Sigmoid colon (tissue), 7 donors: ENCODE measurements around the gene ELAVL3. TPM values are rescaled to one million over a fixed set of nuclear protein-coding genes. Genes with fewer than 3 reads are reported as not detected.

Source experiments
- DNase-seq: peaks from one replicate; pipeline ENCODE4 v3.0.0-alpha.2; 2019
- H3K27ac ChIP-seq, 4 donors: fragments of 200-600 bp; sonication (generic); one replicate each; pipeline ENCODE4 v1.5.1; 2016 to 2019; ENCODE audit warnings: mild to moderate bottlenecking in 1 of 4
- H3K27me3 ChIP-seq, 3 donors: fragments of 200-600 bp; sonication (generic); one replicate each; pipeline ENCODE4 v1.5.1; 2019; ENCODE audit warnings: mild to moderate bottlenecking in 1 of 3
- H3K36me3 ChIP-seq, 4 donors: fragments of 200-600 bp; sonication (generic); one replicate each; pipeline ENCODE4 v1.5.1; 2016 to 2019
- H3K4me1 ChIP-seq, 4 donors: fragments of 200-600 bp; sonication (generic); one replicate each; pipeline ENCODE4 v1.5.1; 2017 to 2019
- H3K4me3 ChIP-seq, 4 donors: fragments of 200-600 bp; sonication (generic); one replicate each; pipeline ENCODE4 v1.5.1; 2017 to 2019; ENCODE audit warnings: mild to moderate bottlenecking in 2 of 4, moderate library complexity in 1 of 4
- H3K9me3 ChIP-seq, 4 donors: fragments of 200-600 bp in 3 of 4; sonication (generic) in 3 of 4; one replicate each; pipeline versions ENCODE4 v1.5.1 to v1.6.1; 2013 to 2019
- EP300 ChIP-seq, 4 donors: sonication (generic); formaldehyde crosslinking; IDR thresholded peaks; one replicate each; pipeline ENCODE4 v1.6.1; 2017; ENCODE audit warnings: antibody characterized with exemption in 4 of 4
- POLR2A ChIP-seq, 2 donors: fragments of 450-650 bp; IDR thresholded peaks; one replicate each; pipeline ENCODE4 v1.6.1; 2016; ENCODE audit warnings: antibody characterized with exemption in 2 of 2, mild to moderate bottlenecking in 2 of 2, moderate library complexity in 2 of 2
- POLR2AphosphoS5 ChIP-seq, 4 donors: sonication (generic); formaldehyde crosslinking; IDR thresholded peaks; one replicate each; pipeline ENCODE4 v1.6.1; 2017; ENCODE audit warnings: antibody characterized with exemption in 4 of 4
- WGBS, 2 donors: extraction: QIAGEN DNeasy Blood & Tissue Kit; methylation state at CpG; one replicate each; pipeline ENCODE4 v1.1.7; 2013; 5-methylcytosine and 5-hydroxymethylcytosine counted together
- intact Hi-C: fragments of 100-400 bp; cut with DNase I; formaldehyde crosslinking; loops from one replicate; pipeline ENCODE4 v1.15.1; 2023
- polyA plus RNA-seq, 3 donors: library from polyadenylated mRNA; stranded (reverse); fragments of 200-250 nt; gene quantifications; one replicate each; pipeline ENCODE4 v1.2.3, GENCODE V29; 2013
- total RNA-seq, 4 donors: library from RNA; depleted of rRNA; stranded (reverse); fragments of >200 nt; gene quantifications; one replicate each; pipeline ENCODE4 v1.1.0, GENCODE V29; 2016
- TF ChIP-seq, protein P1 (sequence below), 4 experiments: fragments of 450-650 bp in 3 of 4; fragments of 200-600 bp in 1 of 4; IDR thresholded peaks; one replicate each; pipeline ENCODE4 v1.5.1; 2016 to 2019; ENCODE audit warnings: antibody characterized with exemption in 4 of 4, mild to moderate bottlenecking in 3 of 4, moderate library complexity in 2 of 4
- donor health status: healthy with polysubstance abuse.
- donor health status: Bipolar disorder and iron deficiency.
- donor health status: healthy.

The ELAVL3 gene
- total and polyA plus RNA-seq, 7 donors = under 0.01 to 3.0 (median 0.85) TPM; not detected in 1

DNA sequence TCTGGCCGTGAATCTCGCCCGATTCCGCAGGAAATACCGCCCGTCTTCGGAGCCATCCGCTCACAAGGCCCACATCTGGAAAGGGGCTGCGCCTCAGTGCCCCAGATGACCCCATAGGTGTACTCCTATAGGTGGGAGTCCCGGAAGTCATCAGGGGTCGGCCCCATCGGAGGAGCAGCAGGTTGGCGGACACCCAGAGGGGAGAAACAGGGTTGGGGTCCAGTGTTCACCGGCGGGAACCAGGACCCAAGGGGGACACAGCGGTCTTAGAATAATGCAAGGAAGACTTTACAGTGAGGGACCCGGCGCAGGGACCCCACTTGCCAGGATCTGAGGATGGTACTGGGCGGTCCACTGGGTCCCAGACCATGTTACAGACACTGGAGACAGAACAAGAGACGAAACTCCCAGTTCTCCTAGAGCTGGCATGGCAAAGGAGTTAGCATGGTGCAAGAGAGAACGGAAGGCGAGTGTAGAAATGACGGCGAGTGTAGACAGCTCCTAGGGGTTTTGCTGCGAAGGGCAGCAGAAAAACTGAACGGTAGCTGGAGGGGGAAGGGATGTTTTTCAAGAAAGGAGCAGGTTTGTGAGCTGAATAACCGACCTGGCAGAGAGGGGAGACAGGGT, 57.6 kb downstream of the ELAVL3 start:
- H3K27me3 ChIP-seq = peaks cover 42 to 60% (median 53%) of the 10 kb centered on the region in 3 donors
- intact Hi-C loops = no loop called here
- no peaks in the 10 kb centered on the region for H3K9me3 ChIP-seq
- no peak for TF ChIP-seq POLR2A (IDR thresholded peaks at IDR 0.05)
- no peak for TF ChIP-seq EP300 (IDR thresholded peaks at IDR 0.05)
- no peak for TF ChIP-seq POLR2AphosphoS5 (IDR thresholded peaks at IDR 0.05)
- TF ChIP-seq, protein P1, sequence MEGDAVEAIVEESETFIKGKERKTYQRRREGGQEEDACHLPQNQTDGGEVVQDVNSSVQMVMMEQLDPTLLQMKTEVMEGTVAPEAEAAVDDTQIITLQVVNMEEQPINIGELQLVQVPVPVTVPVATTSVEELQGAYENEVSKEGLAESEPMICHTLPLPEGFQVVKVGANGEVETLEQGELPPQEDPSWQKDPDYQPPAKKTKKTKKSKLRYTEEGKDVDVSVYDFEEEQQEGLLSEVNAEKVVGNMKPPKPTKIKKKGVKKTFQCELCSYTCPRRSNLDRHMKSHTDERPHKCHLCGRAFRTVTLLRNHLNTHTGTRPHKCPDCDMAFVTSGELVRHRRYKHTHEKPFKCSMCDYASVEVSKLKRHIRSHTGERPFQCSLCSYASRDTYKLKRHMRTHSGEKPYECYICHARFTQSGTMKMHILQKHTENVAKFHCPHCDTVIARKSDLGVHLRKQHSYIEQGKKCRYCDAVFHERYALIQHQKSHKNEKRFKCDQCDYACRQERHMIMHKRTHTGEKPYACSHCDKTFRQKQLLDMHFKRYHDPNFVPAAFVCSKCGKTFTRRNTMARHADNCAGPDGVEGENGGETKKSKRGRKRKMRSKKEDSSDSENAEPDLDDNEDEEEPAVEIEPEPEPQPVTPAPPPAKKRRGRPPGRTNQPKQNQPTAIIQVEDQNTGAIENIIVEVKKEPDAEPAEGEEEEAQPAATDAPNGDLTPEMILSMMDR (IDR thresholded peaks at IDR 0.05) = no peak
- DNase-seq = no peak
- no peak overlapping the region for H3K4me3 ChIP-seq
- no peak overlapping the region for H3K27ac ChIP-seq
- no peaks in the 10 kb centered on the region for H3K36me3 ChIP-seq
- H3K4me1 ChIP-seq = peaks cover 0 to 41% (median 32%) of the 10 kb centered on the region in 4 donors
- 41 to 48% methylated on average over 27 of the region's 27 CpGs for WGBS, 2 donors

DNA sequence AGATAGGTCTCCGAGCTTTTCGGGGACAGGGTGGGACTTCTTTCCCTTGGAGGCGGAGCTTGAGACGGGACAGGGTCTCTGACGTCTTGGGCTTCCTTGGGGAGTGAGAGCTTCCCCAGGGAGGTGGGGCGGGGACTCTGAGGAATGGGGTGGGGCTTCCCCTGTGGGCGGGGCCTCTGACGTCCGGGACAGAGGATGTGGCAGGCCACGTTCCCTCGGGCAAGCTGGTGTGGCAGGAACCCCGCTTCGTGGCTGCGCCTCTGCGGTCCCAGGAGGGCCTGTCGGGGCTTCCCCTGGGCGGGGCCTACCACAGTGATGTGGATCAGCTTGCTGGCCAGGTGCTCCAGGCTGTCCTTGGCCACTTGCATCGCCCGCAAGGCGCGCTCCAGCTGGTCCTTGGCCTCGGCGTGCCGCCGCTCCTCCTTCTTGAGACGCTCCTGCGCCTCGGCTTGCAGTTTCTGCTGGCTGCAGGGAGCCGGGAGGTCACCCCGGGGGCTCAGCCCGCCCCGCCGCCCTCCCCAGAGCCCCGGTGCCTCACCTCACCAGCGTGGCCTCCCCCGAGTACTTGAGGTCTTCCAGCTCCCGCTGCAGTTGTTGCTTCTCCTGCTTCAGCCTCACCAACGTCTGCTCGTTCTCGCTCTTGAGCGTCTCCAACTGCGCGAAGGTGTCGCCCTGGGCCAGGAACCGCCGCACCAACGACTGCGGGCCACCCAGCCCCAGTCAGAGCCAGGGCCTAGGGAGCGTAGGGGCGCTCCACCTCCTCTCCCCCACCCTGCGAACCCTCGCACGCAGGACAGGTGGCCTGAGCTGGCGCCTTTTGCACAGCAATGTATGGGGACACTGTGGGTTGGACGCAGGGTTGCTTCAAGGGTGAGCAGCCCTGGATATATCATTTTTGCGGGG, 58.4 kb downstream of the ELAVL3 start:
- Histone ChIP-seq H3K27me3 (peaks cover 43 to 69% (median 56%) of the 10 kb centered on the region in 3 donors), H3K4me3 (peak overlapping the region in 3 of 4 donors; percentile 14 to 31 (median 30)), H3K36me3 (no peaks in the 10 kb centered on the region), H3K9me3 (no peaks in the 10 kb centered on the region), H3K27ac (no peak overlapping the region), H3K4me1 (peaks cover 0 to 41% (median 33%) of the 10 kb centered on the region in 4 donors)
- intact Hi-C loops = no loop called here
- WGBS, 2 donors = 3 to 5% methylated on average over 56 of the region's 56 CpGs
- TF ChIP-seq, protein P1 (IDR thresholded peaks at IDR 0.05) = no peak
- TF ChIP-seq EP300 (IDR thresholded peaks at IDR 0.05) (no peak), POLR2AphosphoS5 (IDR thresholded peaks at IDR 0.05) (peak in 1 of 4 donors; percentile 23)
- DNase-seq = peak; percentile 86

DNA sequence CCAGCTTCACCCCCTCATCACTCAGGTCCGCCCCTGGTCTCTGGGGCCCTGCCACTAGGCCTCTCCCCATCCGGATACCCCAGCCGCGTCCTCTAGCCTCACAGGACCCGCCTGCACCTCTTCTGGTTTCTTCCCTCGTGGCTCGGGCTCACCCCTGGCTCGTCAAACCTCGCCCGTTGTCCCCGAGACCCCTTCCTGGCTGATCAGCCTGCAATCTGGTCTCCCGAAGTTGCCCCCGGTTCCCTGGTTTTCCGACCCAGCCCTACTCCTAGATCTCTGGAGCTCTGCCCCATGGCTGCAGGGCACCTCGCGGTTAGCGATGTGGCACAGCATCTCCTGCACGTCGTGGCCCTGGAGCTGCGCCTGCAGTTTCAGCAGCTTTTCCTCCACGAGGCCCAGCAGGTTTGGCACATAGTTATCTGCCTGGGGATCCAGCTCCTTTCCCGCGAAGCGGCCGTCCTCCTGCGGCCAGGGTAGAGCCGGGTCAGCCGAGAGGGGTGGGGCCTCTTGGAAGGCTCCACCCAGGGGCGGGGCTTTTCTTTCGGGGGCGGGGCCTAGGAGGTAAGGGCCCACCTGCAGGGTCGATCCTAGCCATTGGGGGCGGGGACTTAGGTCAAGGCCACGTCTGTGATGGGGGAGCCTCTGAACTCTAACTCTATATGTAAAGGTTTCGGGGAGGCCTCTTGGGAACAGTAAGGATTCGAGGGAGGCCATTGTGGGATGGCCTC, 59.3 kb downstream of the ELAVL3 start:
- peak overlapping the region in 2 of 4 donors; percentile 8 to 42 for H3K4me3 ChIP-seq
- no peaks in the 10 kb centered on the region for H3K9me3 ChIP-seq
- peaks cover 43 to 78% (median 61%) of the 10 kb centered on the region in 3 donors for H3K27me3 ChIP-seq
- WGBS, 2 donors = 14 to 18% methylated on average over 36 of the region's 36 CpGs
- no peak overlapping the region for H3K27ac ChIP-seq
- H3K36me3 ChIP-seq = no peaks in the 10 kb centered on the region
- DNase-seq = no peak
- peaks cover 0 to 41% (median 33%) of the 10 kb centered on the region in 4 donors for H3K4me1 ChIP-seq
- intact Hi-C loops = no loop called here
- TF ChIP-seq POLR2A (IDR thresholded peaks at IDR 0.05) = no peak
- TF ChIP-seq, protein P1 (IDR thresholded peaks at IDR 0.05) = no peak
- no peak for TF ChIP-seq POLR2AphosphoS5 (IDR thresholded peaks at IDR 0.05)
- TF ChIP-seq EP300 (IDR thresholded peaks at IDR 0.05) = no peak

DNA sequence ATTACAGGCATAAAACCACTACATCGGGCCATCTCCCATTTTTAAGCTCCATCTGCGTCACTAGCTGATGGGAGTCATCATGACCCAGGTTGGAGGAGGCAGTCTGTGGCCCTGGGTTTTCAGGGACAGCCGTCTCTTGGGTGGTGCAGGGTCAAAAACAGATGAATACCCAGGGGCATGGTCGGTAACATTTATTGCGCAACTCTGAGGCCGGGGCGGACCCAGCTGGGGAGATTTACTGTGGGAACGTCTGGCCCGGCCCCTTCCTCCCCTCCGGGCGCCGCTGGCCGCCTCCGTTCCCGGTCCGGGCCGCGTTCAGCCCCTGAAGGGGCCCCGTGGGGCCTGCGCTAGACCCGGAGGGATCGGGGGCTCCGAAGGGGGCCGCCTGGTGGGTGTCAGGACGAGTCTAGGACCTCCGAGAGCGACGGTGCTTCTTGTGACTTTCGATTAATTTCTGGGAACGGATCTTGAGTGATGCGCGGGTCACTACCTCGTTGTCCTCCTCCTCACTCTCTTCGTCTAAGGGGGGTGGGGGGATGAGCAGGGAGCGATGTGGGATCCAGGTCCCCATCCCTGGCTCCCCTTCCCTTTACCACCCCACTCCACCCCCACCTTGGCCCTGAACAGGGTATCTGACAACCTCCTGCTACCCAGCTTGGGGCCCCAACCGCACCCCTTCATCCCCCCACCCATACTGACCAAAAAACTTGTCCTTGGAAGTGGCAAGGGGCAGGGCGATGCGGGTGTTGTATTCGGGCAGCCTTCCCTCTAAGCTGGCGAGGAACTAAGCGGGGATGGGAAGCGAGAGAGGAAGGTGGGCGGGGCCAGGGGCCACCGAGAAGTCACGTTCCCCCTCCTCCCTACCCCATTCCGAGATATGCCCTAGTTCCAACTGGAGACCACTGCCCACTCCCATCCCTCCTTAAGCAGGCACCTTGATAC, 60.1 kb downstream of the ELAVL3 start:
- peak overlapping the region in 3 of 4 donors; percentile 8 to 42 (median 38) for H3K4me3 ChIP-seq
- DNase-seq = peak; percentile 80
- intact Hi-C loops = no loop called here
- no peaks in the 10 kb centered on the region for H3K36me3 ChIP-seq
- no peak for TF ChIP-seq EP300 (IDR thresholded peaks at IDR 0.05)
- TF ChIP-seq, protein P1 (IDR thresholded peaks at IDR 0.05) = no peak
- peak in 2 of 4 donors; percentile 18 to 26 for TF ChIP-seq POLR2AphosphoS5 (IDR thresholded peaks at IDR 0.05)
- no peak for TF ChIP-seq POLR2A (IDR thresholded peaks at IDR 0.05)
- peaks cover 43 to 82% (median 61%) of the 10 kb centered on the region in 3 donors for H3K27me3 ChIP-seq
- 3 to 4% methylated on average over 46 of the region's 46 CpGs for WGBS, 2 donors
- H3K27ac ChIP-seq = peak overlapping the region in 1 of 4 donors; percentile 4
- H3K9me3 ChIP-seq = no peaks in the 10 kb centered on the region
- peaks cover 0 to 41% (median 33%) of the 10 kb centered on the region in 4 donors for H3K4me1 ChIP-seq
